ENCODE results near the gene KIF18B. TPM values are rescaled to one million over a fixed set of nuclear protein-coding genes. Genes with fewer than 3 reads are reported as not detected.

The KIF18B gene
- total RNA-seq, 2 donors from 2014 or later = 33.0 to 48.1 TPM

GRCh38 chr17:44927696-44928095, 19.9 kb downstream of the KIF18B start:
- peaks cover 2 to 13% of the 10 kb centered on the region in 2 donors for H3K36me3 Mint-ChIP-seq (ENCODE audit: insufficient read depth in 2 of 2)
- no peak overlapping the region for H3K4me3 Mint-ChIP-seq
- DNase-seq = no peak
- H3K4me1 Mint-ChIP-seq (ENCODE audit: low read depth) = no peaks in the 10 kb centered on the region
- H3K9me3 Mint-ChIP-seq = no peaks in the 10 kb centered on the region
- H3K27ac Mint-ChIP-seq = no peak overlapping the region
- no peak for ATAC-seq (replicated peaks in 1 of 2)
- no peaks in the 10 kb centered on the region for H3K27me3 Mint-ChIP-seq (ENCODE audit: low read depth)

- DNase-seq = no peak
- Mint-ChIP-seq H3K27me3 (ENCODE audit: low read depth) (no peaks in the 10 kb centered on the region), H3K36me3 (ENCODE audit: insufficient read depth in 2 of 2) (peaks cover 2 to 13% of the 10 kb centered on the region in 2 donors), H3K27ac (no peak overlapping the region), H3K4me1 (ENCODE audit: low read depth) (no peaks in the 10 kb centered on the region), H3K4me3 (no peak overlapping the region), H3K9me3 (no peaks in the 10 kb centered on the region)
- no peak for ATAC-seq (replicated peaks in 1 of 2)
Observed at GRCh38 chr17:44926821-44927525, 20.6 kb downstream of the KIF18B start.

- H3K9me3 Mint-ChIP-seq = no peaks in the 10 kb centered on the region
- H3K36me3 Mint-ChIP-seq (ENCODE audit: insufficient read depth in 2 of 2) = peaks cover 2 to 11% of the 10 kb centered on the region in 2 donors
- DNase-seq (no peak), ATAC-seq (replicated peaks in 1 of 2) (no peak)
- H3K27me3 Mint-ChIP-seq (ENCODE audit: low read depth) = peaks cover 7% of the 10 kb centered on the region
- no peaks in the 10 kb centered on the region for H3K4me1 Mint-ChIP-seq (ENCODE audit: low read depth)
- no peak overlapping the region for H3K27ac Mint-ChIP-seq
- no peak overlapping the region for H3K4me3 Mint-ChIP-seq
Observed at GRCh38 chr17:44925731-44926697, 21.6 kb downstream of the KIF18B start.

- ATAC-seq (replicated peaks in 1 of 2) (no peak), DNase-seq (no peak)
- Mint-ChIP-seq H3K4me1 (ENCODE audit: low read depth) (peaks cover 11% of the 10 kb centered on the region), H3K36me3 (ENCODE audit: insufficient read depth in 2 of 2) (peaks cover 0 to 2% of the 10 kb centered on the region in 2 donors), H3K4me3 (no peak overlapping the region), H3K9me3 (no peaks in the 10 kb centered on the region), H3K27me3 (ENCODE audit: low read depth) (peaks cover 16% of the 10 kb centered on the region), H3K27ac (no peak overlapping the region)
Observed at GRCh38 chr17:44924107-44924544, 23.4 kb downstream of the KIF18B start.

- no peak for DNase-seq
- peaks cover 0 to 2% of the 10 kb centered on the region in 2 donors for H3K36me3 Mint-ChIP-seq (ENCODE audit: insufficient read depth in 2 of 2)
- no peaks in the 10 kb centered on the region for H3K9me3 Mint-ChIP-seq
- H3K27me3 Mint-ChIP-seq (ENCODE audit: low read depth) = peaks cover 16% of the 10 kb centered on the region
- H3K27ac Mint-ChIP-seq = no peak overlapping the region
- ATAC-seq (replicated peaks in 1 of 2) = no peak
- no peak overlapping the region for H3K4me3 Mint-ChIP-seq
- H3K4me1 Mint-ChIP-seq (ENCODE audit: low read depth) = peaks cover 11% of the 10 kb centered on the region
Observed at GRCh38 chr17:44922746-44923470, 24.7 kb downstream of the KIF18B start.

- DNase-seq = no peak
- peaks cover 11% of the 10 kb centered on the region for H3K4me1 Mint-ChIP-seq (ENCODE audit: low read depth)
- no peak for ATAC-seq (replicated peaks in 1 of 2)
- no peaks in the 10 kb centered on the region for H3K9me3 Mint-ChIP-seq
- H3K4me3 Mint-ChIP-seq = no peak overlapping the region
- peaks cover 16% of the 10 kb centered on the region for H3K27me3 Mint-ChIP-seq (ENCODE audit: low read depth)
- H3K36me3 Mint-ChIP-seq (ENCODE audit: insufficient read depth in 2 of 2) = peaks cover 0 to 2% of the 10 kb centered on the region in 2 donors
- no peak overlapping the region for H3K27ac Mint-ChIP-seq
Observed at GRCh38 chr17:44922136-44922535, 25.4 kb downstream of the KIF18B start.

- H3K27ac Mint-ChIP-seq = no peak overlapping the region
- H3K4me3 Mint-ChIP-seq = no peak overlapping the region
- peaks cover 11% of the 10 kb centered on the region for H3K4me1 Mint-ChIP-seq (ENCODE audit: low read depth)
- peaks cover 16% of the 10 kb centered on the region for H3K27me3 Mint-ChIP-seq (ENCODE audit: low read depth)
- DNase-seq (no peak), ATAC-seq (replicated peaks in 1 of 2) (no peak)
- H3K9me3 Mint-ChIP-seq = no peaks in the 10 kb centered on the region
- H3K36me3 Mint-ChIP-seq (ENCODE audit: insufficient read depth in 2 of 2) = peaks cover 0 to 2% of the 10 kb centered on the region in 2 donors
Observed at GRCh38 chr17:44921122-44921882, 26.3 kb downstream of the KIF18B start.

GRCh38 chr17:44920565-44920940, 27.0 kb downstream of the KIF18B start:
- Mint-ChIP-seq H3K9me3 (no peaks in the 10 kb centered on the region), H3K27me3 (ENCODE audit: low read depth) (peaks cover 16% of the 10 kb centered on the region), H3K4me1 (ENCODE audit: low read depth) (peaks cover 11% of the 10 kb centered on the region), H3K36me3 (ENCODE audit: insufficient read depth in 2 of 2) (peaks cover 0 to under 1% of the 10 kb centered on the region in 2 donors), H3K4me3 (no peak overlapping the region), H3K27ac (no peak overlapping the region)
- peak; percentile 2 for ATAC-seq (replicated peaks in 1 of 2)
- no peak for DNase-seq

- Mint-ChIP-seq H3K9me3 (no peaks in the 10 kb centered on the region), H3K27me3 (ENCODE audit: low read depth) (peaks cover 16% of the 10 kb centered on the region), H3K4me1 (ENCODE audit: low read depth) (peaks cover 11% of the 10 kb centered on the region), H3K36me3 (ENCODE audit: insufficient read depth in 2 of 2) (no peaks in the 10 kb centered on the region), H3K27ac (no peak overlapping the region), H3K4me3 (no peak overlapping the region)
- ATAC-seq (replicated peaks in 1 of 2) (peak; percentile 91 to 95), DNase-seq (peak; percentile 76 to 79)
Observed at GRCh38 chr17:44919885-44920564, 27.5 kb downstream of the KIF18B start.

- no peak overlapping the region for H3K4me3 Mint-ChIP-seq
- no peak for DNase-seq
- peaks cover 11% of the 10 kb centered on the region for H3K4me1 Mint-ChIP-seq (ENCODE audit: low read depth)
- no peak overlapping the region for H3K27ac Mint-ChIP-seq
- H3K9me3 Mint-ChIP-seq = no peaks in the 10 kb centered on the region
- ATAC-seq (replicated peaks in 1 of 2) = no peak
- H3K36me3 Mint-ChIP-seq (ENCODE audit: insufficient read depth in 2 of 2) = no peaks in the 10 kb centered on the region
- peaks cover 20% of the 10 kb centered on the region for H3K27me3 Mint-ChIP-seq (ENCODE audit: low read depth)
Observed at GRCh38 chr17:44919411-44919810, 28.2 kb downstream of the KIF18B start.

GRCh38 chr17:44918006-44918405, 29.6 kb downstream of the KIF18B start:
- Mint-ChIP-seq H3K36me3 (ENCODE audit: insufficient read depth in 2 of 2) (no peaks in the 10 kb centered on the region), H3K4me1 (ENCODE audit: low read depth) (peaks cover 11% of the 10 kb centered on the region), H3K27ac (no peak overlapping the region), H3K4me3 (no peak overlapping the region), H3K27me3 (ENCODE audit: low read depth) (peaks cover 32% of the 10 kb centered on the region), H3K9me3 (no peaks in the 10 kb centered on the region)
- DNase-seq (no peak), ATAC-seq (replicated peaks in 1 of 2) (no peak)

- peaks cover 36% of the 10 kb centered on the region for H3K27me3 Mint-ChIP-seq (ENCODE audit: low read depth)
- no peak overlapping the region for H3K4me3 Mint-ChIP-seq
- no peak overlapping the region for H3K27ac Mint-ChIP-seq
- ATAC-seq (replicated peaks in 1 of 2) (no peak), DNase-seq (no peak)
- H3K4me1 Mint-ChIP-seq (ENCODE audit: low read depth) = peaks cover 11% of the 10 kb centered on the region
- H3K9me3 Mint-ChIP-seq = no peaks in the 10 kb centered on the region
- H3K36me3 Mint-ChIP-seq (ENCODE audit: insufficient read depth in 2 of 2) = no peaks in the 10 kb centered on the region
Observed at GRCh38 chr17:44917456-44917855, 30.1 kb downstream of the KIF18B start.
